B cell (primary cell): ENCODE measurements around the gene PSORS1C1.

ENCODE experiments used
- EZH2 ChIP-seq: IDR thresholded peaks from 2 replicates; pipeline ENCODE4 v1.6.1; 2012; ENCODE audit warnings: borderline replicate concordance, low read depth, mild to moderate bottlenecking, moderate library complexity, low read length; ENCODE audit not compliant: insufficient read depth, poor library complexity, severe bottlenecking
- TF ChIP-seq, protein P1 (sequence below): fragments of 200-600 bp; IDR thresholded peaks from one replicate; pipeline ENCODE4 v1.8.0; 2022; ENCODE audit warnings: antibody characterized with exemption, mild to moderate bottlenecking

DNA sequence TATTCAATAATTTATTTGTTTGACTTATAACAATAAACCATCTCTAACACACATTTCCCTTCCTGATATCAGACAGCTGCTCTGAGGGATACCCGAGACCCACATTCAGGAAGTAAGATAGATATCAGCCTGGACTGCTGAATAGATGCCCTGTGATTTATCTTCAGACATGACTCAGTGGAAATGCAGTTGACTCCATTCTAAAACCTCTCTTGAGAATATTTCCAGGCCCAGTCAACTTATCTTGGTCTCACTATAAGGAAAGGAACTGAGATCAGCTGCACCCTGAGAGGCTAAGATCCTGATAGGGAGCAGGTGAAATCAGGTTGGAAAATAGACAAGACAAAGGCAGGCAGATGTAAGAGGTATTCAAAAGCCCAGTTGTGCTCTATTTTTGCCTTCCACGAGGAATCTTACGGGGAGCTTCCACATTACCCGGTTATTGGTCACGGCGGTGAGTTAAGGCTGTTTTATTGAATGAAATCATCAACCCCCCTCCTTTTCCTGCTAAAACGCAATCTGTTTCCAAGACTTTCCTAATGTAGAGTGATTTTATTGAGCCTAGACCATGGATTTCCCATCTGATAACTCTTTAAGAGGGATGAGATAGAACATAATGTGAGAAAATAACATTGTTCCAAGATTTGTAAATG lies 27.7 kb upstream of the PSORS1C1 start:
- TF ChIP-seq, protein P1, sequence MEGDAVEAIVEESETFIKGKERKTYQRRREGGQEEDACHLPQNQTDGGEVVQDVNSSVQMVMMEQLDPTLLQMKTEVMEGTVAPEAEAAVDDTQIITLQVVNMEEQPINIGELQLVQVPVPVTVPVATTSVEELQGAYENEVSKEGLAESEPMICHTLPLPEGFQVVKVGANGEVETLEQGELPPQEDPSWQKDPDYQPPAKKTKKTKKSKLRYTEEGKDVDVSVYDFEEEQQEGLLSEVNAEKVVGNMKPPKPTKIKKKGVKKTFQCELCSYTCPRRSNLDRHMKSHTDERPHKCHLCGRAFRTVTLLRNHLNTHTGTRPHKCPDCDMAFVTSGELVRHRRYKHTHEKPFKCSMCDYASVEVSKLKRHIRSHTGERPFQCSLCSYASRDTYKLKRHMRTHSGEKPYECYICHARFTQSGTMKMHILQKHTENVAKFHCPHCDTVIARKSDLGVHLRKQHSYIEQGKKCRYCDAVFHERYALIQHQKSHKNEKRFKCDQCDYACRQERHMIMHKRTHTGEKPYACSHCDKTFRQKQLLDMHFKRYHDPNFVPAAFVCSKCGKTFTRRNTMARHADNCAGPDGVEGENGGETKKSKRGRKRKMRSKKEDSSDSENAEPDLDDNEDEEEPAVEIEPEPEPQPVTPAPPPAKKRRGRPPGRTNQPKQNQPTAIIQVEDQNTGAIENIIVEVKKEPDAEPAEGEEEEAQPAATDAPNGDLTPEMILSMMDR = no peak
- no peak for TF ChIP-seq EZH2
